Tibial nerve (tissue), 4 donors: ENCODE data around the gene GTF2H4. TPM values are rescaled to one million over a fixed set of nuclear protein-coding genes. Genes with fewer than 3 reads are reported as not detected.
"Not testable (repeated sequence)": the region's sequence is repeated elsewhere in the genome, so short reads cannot be mapped to it uniquely, and the experiment has no call there.

Experiments
- DNase-seq, 2 donors: peaks; one replicate each; pipeline ENCODE4 v3.0.0-alpha.2; 2019; ENCODE audit warnings: low spot score in 2 of 2
- H3K27ac ChIP-seq, 4 donors: fragments of 200-600 bp; sonication (generic) in 3 of 4; one replicate each; pipeline ENCODE4 v1.5.1; 2017 to 2019; ENCODE audit warnings: mild to moderate bottlenecking in 1 of 4
- H3K27me3 ChIP-seq, 2 donors: fragments of 200-600 bp; sonication (generic) in 1 of 2; one replicate each; pipeline versions ENCODE4 v1.5.1 to v1.6.0; 2017 to 2019
- H3K36me3 ChIP-seq, 3 donors: fragments of 200-600 bp; sonication (generic); one replicate each; pipeline ENCODE4 v1.5.1; 2018 to 2019
- H3K4me1 ChIP-seq, 4 donors: fragments of 200-600 bp; sonication (generic) in 3 of 4; one replicate each; pipeline ENCODE4 v1.5.1; 2017 to 2019
- H3K4me3 ChIP-seq, 4 donors: fragments of 200-600 bp; sonication (generic) in 3 of 4; one replicate each; pipeline ENCODE4 v1.5.1; 2017 to 2019; ENCODE audit warnings: mild to moderate bottlenecking in 1 of 4, moderate library complexity in 1 of 4
- H3K9me3 ChIP-seq, 4 donors: fragments of 200-600 bp; sonication (generic) in 3 of 4; one replicate each; pipeline ENCODE4 v1.5.1; 2017 to 2019
- EP300 ChIP-seq, 2 donors: sonication (generic); formaldehyde crosslinking; IDR thresholded peaks; one replicate each; pipeline ENCODE4 v1.6.1; 2017; ENCODE audit warnings: antibody characterized with exemption in 2 of 2, mild to moderate bottlenecking in 1 of 2
- POLR2A ChIP-seq, 2 donors: fragments of 450-650 bp; IDR thresholded peaks; one replicate each; pipeline ENCODE4 v1.6.1; 2017; ENCODE audit warnings: antibody characterized with exemption in 2 of 2, mild to moderate bottlenecking in 2 of 2, moderate library complexity in 2 of 2
- WGBS, 2 donors: methylation state at CpG; one replicate each; pipeline ENCODE4 v1.1.5; 2018; 5-methylcytosine and 5-hydroxymethylcytosine counted together
- total RNA-seq, 4 donors: library from RNA; depleted of rRNA; stranded (reverse); fragments of >200 nt; gene quantifications; one replicate each; pipeline ENCODE4 v1.1.0, GENCODE V29; 2016
- TF ChIP-seq, protein P1 (sequence below), 5 experiments: fragments of 200-600 bp in 3 of 5; fragments of 450-650 bp in 2 of 5; sonication (generic) in 3 of 5; IDR thresholded peaks; one replicate each; pipeline ENCODE4 v1.5.1; 2016 to 2019; ENCODE audit warnings: antibody characterized with exemption in 5 of 5, mild to moderate bottlenecking in 3 of 5, moderate library complexity in 2 of 5

Gene GTF2H4
- 10 to 100 TPM in 2 of 4 donors, 1 to 10 TPM in 2; 2.2 to 25.2 (median 10.1) TPM for total RNA-seq

DNA sequence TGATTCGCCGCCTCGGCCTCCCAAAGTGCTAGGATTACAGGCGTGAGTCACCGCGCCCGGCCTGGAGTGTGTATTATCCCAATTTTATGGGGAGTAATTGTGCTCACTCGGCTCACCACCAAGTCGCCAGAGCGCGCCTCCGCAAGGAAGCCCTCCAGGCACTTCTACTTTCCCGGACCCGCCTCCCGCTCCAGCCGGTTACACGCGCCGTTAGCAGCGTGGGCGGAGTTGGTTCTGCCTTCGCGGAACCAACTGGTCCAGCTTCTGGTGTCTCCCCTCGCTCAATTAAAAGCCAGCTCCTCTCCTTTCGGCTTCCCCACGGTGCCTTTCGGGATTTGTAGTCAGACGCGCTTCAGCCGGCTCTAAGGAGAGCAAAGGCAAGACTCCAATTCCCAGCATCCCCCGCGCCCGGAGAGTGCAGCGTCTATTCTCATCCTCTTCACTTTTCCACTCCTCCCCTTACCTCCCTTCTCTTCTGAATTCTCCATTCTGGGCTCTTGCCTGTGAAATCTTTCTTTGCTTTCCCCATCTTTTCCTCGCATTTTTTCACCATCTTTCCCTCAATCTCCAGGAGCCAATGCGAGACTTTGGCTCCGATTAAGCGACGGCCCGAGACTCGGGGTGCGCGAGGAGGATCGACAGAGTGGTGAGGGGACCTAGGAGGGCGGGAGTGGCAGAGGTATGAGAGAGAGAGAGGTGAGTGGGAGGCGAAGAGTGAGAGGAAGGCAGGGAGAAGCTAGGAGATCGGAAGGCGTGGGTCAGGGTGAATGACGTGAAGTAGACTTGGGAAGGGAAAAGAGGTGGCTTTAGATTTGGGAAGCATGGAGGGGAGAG is at the start of gene GTF2H4:
Gene GTF2H4, plus strand, starts transcription at position 450 of the 834 bp plus-strand sequence.
- peaks cover 0 to 35% (median 0%) of the 10 kb centered on the region in 3 donors for H3K36me3 ChIP-seq
- H3K27ac ChIP-seq, result peak within 1 kb of the TSS; percentile 36 to 73 (median 52)
- TF ChIP-seq EP300 (IDR thresholded peaks at IDR 0.05) (peak; percentile 70 to 86), POLR2A (IDR thresholded peaks at IDR 0.05) (peak in 1 of 2 donors; percentile 34)
- TF ChIP-seq, protein P1, sequence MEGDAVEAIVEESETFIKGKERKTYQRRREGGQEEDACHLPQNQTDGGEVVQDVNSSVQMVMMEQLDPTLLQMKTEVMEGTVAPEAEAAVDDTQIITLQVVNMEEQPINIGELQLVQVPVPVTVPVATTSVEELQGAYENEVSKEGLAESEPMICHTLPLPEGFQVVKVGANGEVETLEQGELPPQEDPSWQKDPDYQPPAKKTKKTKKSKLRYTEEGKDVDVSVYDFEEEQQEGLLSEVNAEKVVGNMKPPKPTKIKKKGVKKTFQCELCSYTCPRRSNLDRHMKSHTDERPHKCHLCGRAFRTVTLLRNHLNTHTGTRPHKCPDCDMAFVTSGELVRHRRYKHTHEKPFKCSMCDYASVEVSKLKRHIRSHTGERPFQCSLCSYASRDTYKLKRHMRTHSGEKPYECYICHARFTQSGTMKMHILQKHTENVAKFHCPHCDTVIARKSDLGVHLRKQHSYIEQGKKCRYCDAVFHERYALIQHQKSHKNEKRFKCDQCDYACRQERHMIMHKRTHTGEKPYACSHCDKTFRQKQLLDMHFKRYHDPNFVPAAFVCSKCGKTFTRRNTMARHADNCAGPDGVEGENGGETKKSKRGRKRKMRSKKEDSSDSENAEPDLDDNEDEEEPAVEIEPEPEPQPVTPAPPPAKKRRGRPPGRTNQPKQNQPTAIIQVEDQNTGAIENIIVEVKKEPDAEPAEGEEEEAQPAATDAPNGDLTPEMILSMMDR (IDR thresholded peaks at IDR 0.05), result peak in 2 of 5 experiments; percentile 8 to 30
- peak within 1 kb of the TSS; percentile 58 to 87 (median 67) for H3K4me3 ChIP-seq
- H3K9me3 ChIP-seq, result no peaks in the 10 kb centered on the region
- peak; percentile 94 to 97 for DNase-seq
- H3K4me1 ChIP-seq, result peaks cover 0 to 25% (median 8%) of the 10 kb centered on the region in 4 donors
- no peaks in the 10 kb centered on the region for H3K27me3 ChIP-seq
- WGBS, 2 donors, result 0 to 1% methylated on average over 49 of the region's 49 CpGs

DNA sequence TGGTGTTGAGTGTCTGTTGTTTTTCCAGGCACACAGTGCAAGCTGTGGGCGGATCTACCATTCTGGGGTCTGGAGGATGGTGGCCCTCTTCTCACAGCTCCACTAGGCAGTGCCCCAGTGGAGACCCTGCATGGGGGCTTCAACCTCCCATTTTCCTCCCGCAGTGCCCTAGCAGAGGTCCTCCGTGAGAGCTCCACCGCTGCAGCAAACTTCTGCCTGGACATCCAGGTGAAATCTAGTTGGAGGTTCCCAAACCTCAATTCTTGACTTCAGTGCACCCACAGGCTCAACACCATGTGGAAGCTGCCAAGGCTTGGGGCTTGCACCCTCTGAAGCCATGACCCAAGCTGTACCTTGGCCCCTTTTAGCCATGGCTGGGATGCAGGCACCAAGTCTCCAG is 48.3 kb upstream of the GTF2H4 start:
- not testable (repeated sequence) for H3K36me3 ChIP-seq, H3K27me3 ChIP-seq, H3K9me3 ChIP-seq, DNase-seq, H3K4me1 ChIP-seq, H3K27ac ChIP-seq, H3K4me3 ChIP-seq
- WGBS, 2 donors, result 100% methylated on average over 2 to 4 of the region's 4 CpGs

DNA sequence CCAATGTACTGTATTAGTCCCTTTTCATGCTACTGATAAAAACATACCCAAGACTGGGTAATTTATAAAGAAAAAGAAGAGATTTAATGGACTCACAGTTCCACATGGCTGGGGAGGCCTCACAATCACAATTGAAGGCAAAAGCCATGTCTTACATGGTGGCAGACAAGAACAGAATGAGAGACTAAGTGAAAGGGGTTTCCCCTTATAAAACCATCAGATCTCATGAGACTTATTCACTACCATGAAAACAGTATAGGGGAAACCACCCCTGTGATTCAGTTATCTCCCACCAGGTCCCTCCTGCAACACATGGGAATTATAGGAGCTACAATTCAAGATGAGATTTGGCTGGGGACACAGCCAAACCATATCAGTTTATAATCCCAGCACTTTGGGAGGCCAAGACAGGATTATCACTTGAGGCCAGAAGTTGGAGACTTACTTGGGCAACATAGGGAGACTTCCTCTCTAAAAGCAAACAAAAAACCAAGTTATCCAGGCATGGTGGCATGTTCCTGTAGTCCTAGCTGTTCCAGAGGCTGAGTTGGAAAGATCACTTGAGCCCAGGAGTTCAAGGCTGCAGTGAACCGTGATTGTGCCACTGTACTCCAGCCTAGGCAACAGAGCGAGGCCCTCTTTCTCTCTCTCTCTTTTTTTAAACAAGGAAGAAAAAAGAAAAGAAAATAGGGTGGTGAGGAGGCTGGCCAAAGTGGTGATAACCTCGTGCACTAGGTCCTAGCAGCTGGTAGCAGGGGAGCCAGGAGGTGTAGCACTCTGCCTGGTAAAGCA is 46.6 kb upstream of the GTF2H4 start:
- Histone ChIP-seq H3K9me3 (peaks cover 0 to 3% (median 0%) of the 10 kb centered on the region in 4 donors), H3K4me3 (no peak overlapping the region), H3K4me1 (no peaks in the 10 kb centered on the region), H3K27me3 (no peaks in the 10 kb centered on the region), H3K27ac (no peak overlapping the region), H3K36me3 (no peaks in the 10 kb centered on the region)
- DNase-seq, result no peak
- WGBS, 2 donors, result 69 to 72% methylated on average over 3 of the region's 3 CpGs
- TF ChIP-seq POLR2A (IDR thresholded peaks at IDR 0.05) (no peak), EP300 (IDR thresholded peaks at IDR 0.05) (no peak)
- TF ChIP-seq, protein P1 (IDR thresholded peaks at IDR 0.05), result no peak

DNA sequence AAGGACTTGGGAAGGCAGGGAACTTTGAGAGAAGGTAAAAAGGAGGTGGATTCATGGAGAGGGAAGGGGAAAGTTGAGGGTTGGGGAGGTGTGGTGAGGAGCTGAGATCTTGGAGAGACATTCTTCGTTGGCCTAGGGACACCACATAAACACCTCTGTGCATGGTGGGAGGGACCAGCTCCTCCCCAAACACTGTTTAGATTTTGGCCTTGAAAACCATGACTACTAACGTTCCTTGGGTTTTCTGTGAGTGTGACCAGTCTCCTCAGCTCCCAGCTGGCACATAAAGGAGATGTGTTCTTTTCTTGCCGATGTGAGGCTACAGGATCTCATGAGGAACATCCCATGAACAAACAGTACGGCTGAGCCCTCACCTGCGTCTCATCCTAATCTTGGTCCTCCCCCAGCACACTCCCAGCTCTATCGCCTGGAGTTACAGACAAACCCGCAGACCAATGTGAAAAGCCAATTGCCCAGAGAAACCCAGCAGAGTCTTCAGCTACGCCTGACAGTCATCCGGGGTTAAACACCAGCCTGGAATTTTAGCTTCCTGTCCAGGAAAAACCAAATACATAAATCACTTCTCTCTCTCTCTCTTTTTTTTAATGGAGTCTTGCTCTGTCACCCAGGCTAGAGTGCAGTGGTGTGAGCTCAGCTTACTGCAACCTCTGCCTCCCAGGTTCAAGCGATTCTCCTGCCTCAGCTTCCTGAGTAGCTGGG is 45.7 kb upstream of the GTF2H4 start:
- H3K36me3 ChIP-seq, result no peaks in the 10 kb centered on the region
- peaks cover 0 to 3% (median 0%) of the 10 kb centered on the region in 4 donors for H3K9me3 ChIP-seq
- no peak overlapping the region for H3K27ac ChIP-seq
- DNase-seq, result no peak
- no peaks in the 10 kb centered on the region for H3K27me3 ChIP-seq
- no peak overlapping the region for H3K4me3 ChIP-seq
- WGBS, 2 donors, result 70 to 71% methylated on average over 10 of the region's 10 CpGs
- H3K4me1 ChIP-seq, result no peaks in the 10 kb centered on the region
- no peak for TF ChIP-seq EP300 (IDR thresholded peaks at IDR 0.05)
- no peak for TF ChIP-seq POLR2A (IDR thresholded peaks at IDR 0.05)
- TF ChIP-seq, protein P1 (IDR thresholded peaks at IDR 0.05), result no peak

DNA sequence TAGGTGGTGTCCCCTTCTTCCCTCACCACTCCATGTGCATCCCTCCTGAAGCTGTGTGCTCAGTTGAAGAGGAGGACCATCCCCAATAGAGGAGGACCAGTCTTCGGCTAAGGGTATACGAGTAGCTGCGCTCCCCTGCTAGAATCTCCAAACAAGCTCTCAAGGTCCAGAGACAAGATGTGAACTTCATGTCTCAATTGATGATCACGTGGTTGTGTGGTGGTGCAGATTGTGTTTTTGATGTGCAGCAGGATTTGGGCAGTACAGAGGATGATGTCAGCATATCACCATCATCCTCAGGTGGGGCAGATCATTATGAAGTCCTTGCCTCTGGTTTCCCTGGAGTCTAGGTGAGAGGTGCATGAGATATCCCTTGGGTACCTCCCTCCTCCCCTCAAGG is 43.7 kb upstream of the GTF2H4 start:
- H3K27ac ChIP-seq, result no peak overlapping the region
- DNase-seq, result no peak
- TF ChIP-seq EP300 (IDR thresholded peaks at IDR 0.05) (no peak), POLR2A (IDR thresholded peaks at IDR 0.05) (no peak)
- TF ChIP-seq, protein P1 (IDR thresholded peaks at IDR 0.05), result no peak
- WGBS, 2 donors, result 91 to 95% methylated on average over 4 of the region's 4 CpGs
- H3K27me3 ChIP-seq, result no peaks in the 10 kb centered on the region
- H3K4me3 ChIP-seq, result no peak overlapping the region
- no peaks in the 10 kb centered on the region for H3K4me1 ChIP-seq
- H3K36me3 ChIP-seq, result no peaks in the 10 kb centered on the region
- peaks cover 0 to 13% (median 0%) of the 10 kb centered on the region in 4 donors for H3K9me3 ChIP-seq

DNA sequence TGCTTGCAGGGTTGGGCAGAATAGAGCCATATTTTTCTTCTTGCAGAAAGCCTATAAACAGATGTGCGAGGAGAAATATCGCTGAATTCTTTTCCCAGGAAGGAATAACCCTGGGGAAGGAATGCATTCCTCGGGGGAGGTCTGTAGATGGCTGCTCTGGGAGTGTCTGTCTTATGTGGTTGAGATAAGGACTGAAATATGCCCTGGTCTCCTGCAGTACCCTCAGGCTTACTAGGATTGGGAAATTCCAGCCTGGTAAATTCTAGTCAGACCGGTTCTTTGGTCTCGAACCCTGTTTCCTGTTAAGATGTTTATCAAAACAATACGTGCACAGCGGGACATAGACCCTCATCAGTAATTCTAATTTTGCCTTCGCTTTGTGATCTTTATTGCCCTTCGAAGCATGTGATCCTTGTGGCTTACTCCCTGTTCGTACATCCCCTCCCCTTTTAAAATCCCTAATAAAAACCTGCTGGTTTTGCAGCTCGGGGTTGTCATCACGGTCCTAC is 38.7 kb upstream of the GTF2H4 start:
- DNase-seq, H3K4me3 ChIP-seq, H3K4me1 ChIP-seq, H3K27me3 ChIP-seq, H3K27ac ChIP-seq, H3K36me3 ChIP-seq: not testable (repeated sequence)
- 60 to 62% methylated on average over 12 of the region's 12 CpGs for WGBS, 2 donors
- H3K9me3 ChIP-seq, result peaks cover 0 to 48% (median 0%) of the 10 kb centered on the region in 4 donors
